ENCODE measurements around the gene CHD5.

The CHD5 gene

GRCh38 chr1:6133146-6133895, 46.8 kb downstream of the CHD5 start:
- no peak for DNase-seq (ENCODE audit: low read depth)

- no peak for DNase-seq (ENCODE audit: low read depth)
Measured at GRCh38 chr1:6131561-6131960, 48.6 kb downstream of the CHD5 start.

- no peak for DNase-seq (ENCODE audit: low read depth)
Measured at GRCh38 chr1:6130596-6130995, 49.5 kb downstream of the CHD5 start.

GRCh38 chr1:6130036-6130435, 50.1 kb downstream of the CHD5 start:
- no peak for DNase-seq (ENCODE audit: low read depth)

GRCh38 chr1:6129313-6129712, 50.8 kb downstream of the CHD5 start:
- DNase-seq (ENCODE audit: low read depth), result no peak

- DNase-seq (ENCODE audit: low read depth), result no peak
Measured at GRCh38 chr1:6128276-6129081, 51.6 kb downstream of the CHD5 start.

- DNase-seq (ENCODE audit: low read depth), result peak; percentile 44
Measured at GRCh38 chr1:6127587-6128163, 52.4 kb downstream of the CHD5 start.

GRCh38 chr1:6126521-6127067, 53.5 kb downstream of the CHD5 start:
- no peak for DNase-seq (ENCODE audit: low read depth)

GRCh38 chr1:6126028-6126427, 54.1 kb downstream of the CHD5 start:
- no peak for DNase-seq (ENCODE audit: low read depth)

GRCh38 chr1:6125366-6125765, 54.8 kb downstream of the CHD5 start:
- no peak for DNase-seq (ENCODE audit: low read depth)

GRCh38 chr1:6124746-6125365, 55.3 kb downstream of the CHD5 start:
- no peak for DNase-seq (ENCODE audit: low read depth)

- no peak for DNase-seq (ENCODE audit: low read depth)
Measured at GRCh38 chr1:6124341-6124740, 55.8 kb downstream of the CHD5 start.

GRCh38 chr1:6123816-6124215, 56.3 kb downstream of the CHD5 start:
- no peak for DNase-seq (ENCODE audit: low read depth)

GRCh38 chr1:6123083-6123482, 57.0 kb downstream of the CHD5 start:
- DNase-seq (ENCODE audit: low read depth), result no peak

GRCh38 chr1:6121651-6122370, 58.3 kb downstream of the CHD5 start:
- DNase-seq (ENCODE audit: low read depth), result no peak

- DNase-seq (ENCODE audit: low read depth), result no peak
Measured at GRCh38 chr1:6121021-6121421, 59.1 kb downstream of the CHD5 start.

GRCh38 chr1:6118415-6118814, 61.7 kb downstream of the CHD5 start:
- no peak for DNase-seq (ENCODE audit: low read depth)

- DNase-seq (ENCODE audit: low read depth), result no peak
Measured at GRCh38 chr1:6117624-6118023, 62.5 kb downstream of the CHD5 start.

- no peak for DNase-seq (ENCODE audit: low read depth)
Measured at GRCh38 chr1:6117064-6117463, 63.1 kb downstream of the CHD5 start.

- no peak for DNase-seq (ENCODE audit: low read depth)
Measured at GRCh38 chr1:6116137-6116536, 64.0 kb downstream of the CHD5 start.

- DNase-seq (ENCODE audit: low read depth), result no peak
Measured at GRCh38 chr1:6113745-6114144, 66.4 kb downstream of the CHD5 start.

- no peak for DNase-seq (ENCODE audit: low read depth)
Measured at GRCh38 chr1:6113116-6113515, 67.0 kb downstream of the CHD5 start.
